HepG2 (cell line): Measurements from ENCODE around the gene RBAK.

Experiments used
- ATRX ChIP-seq: sonication (generic); formaldehyde crosslinking; IDR thresholded peaks from 2 replicates; pipeline ENCODE4 v1.4.0; 2020; ENCODE audit warnings: missing genetic modification reagents, borderline replicate concordance
- MTF1 ChIP-seq: sonication (generic); formaldehyde crosslinking; IDR thresholded peaks from 2 replicates; pipeline ENCODE4 v1.5.0; 2020; ENCODE audit warnings: missing genetic modification reagents
- MYPOP ChIP-seq: sonication (generic); formaldehyde crosslinking; IDR thresholded peaks from 2 replicates; pipeline ENCODE4 v1.8.1; 2023; ENCODE audit warnings: mild to moderate bottlenecking, moderate library complexity, missing genetic modification reagents
- NFATC3 ChIP-seq: sonication (generic); formaldehyde crosslinking; IDR thresholded peaks from 2 replicates; pipeline ENCODE4 v1.5.1; 2020; ENCODE audit warnings: mild to moderate bottlenecking, missing genetic modification reagents
- NFE2 ChIP-seq: sonication (generic); formaldehyde crosslinking; IDR thresholded peaks from 2 replicates; pipeline ENCODE4 v1.4.0; 2020; ENCODE audit warnings: missing genetic modification reagents
- ZBTB1 ChIP-seq: sonication (generic); formaldehyde crosslinking; IDR thresholded peaks from 2 replicates; pipeline ENCODE4 v1.4.0; 2020; ENCODE audit warnings: missing genetic modification reagents, borderline replicate concordance
- ZNF124 ChIP-seq: sonication (generic); formaldehyde crosslinking; IDR thresholded peaks from 2 replicates; pipeline ENCODE4 v1.4.0; 2020; ENCODE audit warnings: missing genetic modification reagents
- TF ChIP-seq, protein P1 (sequence below): sonication (generic); formaldehyde crosslinking; IDR thresholded peaks from 2 replicates; pipeline ENCODE4 v1.4.0; 2020; ENCODE audit warnings: mild to moderate bottlenecking, missing genetic modification reagents
- TF ChIP-seq, protein P2 (sequence below), 2 experiments: IDR thresholded peaks; 2 replicates each; pipeline ENCODE4 v1.6.1; 2011 to 2012; ENCODE audit warnings: low read length in 2 of 2, borderline replicate concordance in 1 of 2, low read depth in 1 of 2, mild to moderate bottlenecking in 1 of 2, moderate library complexity in 1 of 2

DNA sequence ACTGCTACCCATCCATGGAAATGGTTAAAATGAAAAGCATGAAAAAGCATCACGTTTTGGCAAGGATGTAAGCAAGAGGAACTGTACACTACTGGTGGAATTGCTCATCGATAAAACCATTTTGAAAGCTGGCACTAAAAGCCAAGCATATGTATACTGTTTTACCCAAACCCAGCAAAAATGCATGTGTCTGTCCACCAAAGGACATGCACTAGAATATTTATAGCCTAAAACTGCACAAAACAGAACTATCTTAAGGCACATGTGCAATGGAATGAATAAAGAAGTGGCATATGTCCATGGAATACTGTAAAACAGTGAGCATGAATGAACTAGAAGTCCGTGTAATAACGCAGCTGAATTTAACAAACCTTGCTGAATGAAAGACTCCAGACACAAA is 22.9 kb downstream of the RBAK start:
- TF ChIP-seq ZNF124 (CRISPR knock-in tag) (no peak), ATRX (no peak), ZBTB1 (CRISPR knock-in tag) (no peak), MTF1 (CRISPR knock-in tag) (no peak), MYPOP (CRISPR knock-in tag) (no peak), NFE2 (CRISPR knock-in tag) (no peak), NFATC3 (CRISPR knock-in tag) (no peak)
- TF ChIP-seq, protein P1, sequence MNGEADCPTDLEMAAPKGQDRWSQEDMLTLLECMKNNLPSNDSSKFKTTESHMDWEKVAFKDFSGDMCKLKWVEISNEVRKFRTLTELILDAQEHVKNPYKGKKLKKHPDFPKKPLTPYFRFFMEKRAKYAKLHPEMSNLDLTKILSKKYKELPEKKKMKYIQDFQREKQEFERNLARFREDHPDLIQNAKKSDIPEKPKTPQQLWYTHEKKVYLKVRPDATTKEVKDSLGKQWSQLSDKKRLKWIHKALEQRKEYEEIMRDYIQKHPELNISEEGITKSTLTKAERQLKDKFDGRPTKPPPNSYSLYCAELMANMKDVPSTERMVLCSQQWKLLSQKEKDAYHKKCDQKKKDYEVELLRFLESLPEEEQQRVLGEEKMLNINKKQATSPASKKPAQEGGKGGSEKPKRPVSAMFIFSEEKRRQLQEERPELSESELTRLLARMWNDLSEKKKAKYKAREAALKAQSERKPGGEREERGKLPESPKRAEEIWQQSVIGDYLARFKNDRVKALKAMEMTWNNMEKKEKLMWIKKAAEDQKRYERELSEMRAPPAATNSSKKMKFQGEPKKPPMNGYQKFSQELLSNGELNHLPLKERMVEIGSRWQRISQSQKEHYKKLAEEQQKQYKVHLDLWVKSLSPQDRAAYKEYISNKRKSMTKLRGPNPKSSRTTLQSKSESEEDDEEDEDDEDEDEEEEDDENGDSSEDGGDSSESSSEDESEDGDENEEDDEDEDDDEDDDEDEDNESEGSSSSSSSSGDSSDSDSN (CRISPR knock-in tag), result no peak
- TF ChIP-seq, protein P2, sequence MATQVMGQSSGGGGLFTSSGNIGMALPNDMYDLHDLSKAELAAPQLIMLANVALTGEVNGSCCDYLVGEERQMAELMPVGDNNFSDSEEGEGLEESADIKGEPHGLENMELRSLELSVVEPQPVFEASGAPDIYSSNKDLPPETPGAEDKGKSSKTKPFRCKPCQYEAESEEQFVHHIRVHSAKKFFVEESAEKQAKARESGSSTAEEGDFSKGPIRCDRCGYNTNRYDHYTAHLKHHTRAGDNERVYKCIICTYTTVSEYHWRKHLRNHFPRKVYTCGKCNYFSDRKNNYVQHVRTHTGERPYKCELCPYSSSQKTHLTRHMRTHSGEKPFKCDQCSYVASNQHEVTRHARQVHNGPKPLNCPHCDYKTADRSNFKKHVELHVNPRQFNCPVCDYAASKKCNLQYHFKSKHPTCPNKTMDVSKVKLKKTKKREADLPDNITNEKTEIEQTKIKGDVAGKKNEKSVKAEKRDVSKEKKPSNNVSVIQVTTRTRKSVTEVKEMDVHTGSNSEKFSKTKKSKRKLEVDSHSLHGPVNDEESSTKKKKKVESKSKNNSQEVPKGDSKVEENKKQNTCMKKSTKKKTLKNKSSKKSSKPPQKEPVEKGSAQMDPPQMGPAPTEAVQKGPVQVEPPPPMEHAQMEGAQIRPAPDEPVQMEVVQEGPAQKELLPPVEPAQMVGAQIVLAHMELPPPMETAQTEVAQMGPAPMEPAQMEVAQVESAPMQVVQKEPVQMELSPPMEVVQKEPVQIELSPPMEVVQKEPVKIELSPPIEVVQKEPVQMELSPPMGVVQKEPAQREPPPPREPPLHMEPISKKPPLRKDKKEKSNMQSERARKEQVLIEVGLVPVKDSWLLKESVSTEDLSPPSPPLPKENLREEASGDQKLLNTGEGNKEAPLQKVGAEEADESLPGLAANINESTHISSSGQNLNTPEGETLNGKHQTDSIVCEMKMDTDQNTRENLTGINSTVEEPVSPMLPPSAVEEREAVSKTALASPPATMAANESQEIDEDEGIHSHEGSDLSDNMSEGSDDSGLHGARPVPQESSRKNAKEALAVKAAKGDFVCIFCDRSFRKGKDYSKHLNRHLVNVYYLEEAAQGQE (IDR thresholded peaks at IDR 0.05; ENCODE audit: borderline replicate concordance in 1 of 2, low read depth in 1 of 2, low read length in 2 of 2), result no peak
